Measurements from ENCODE around the gene OR51A4.

DNA sequence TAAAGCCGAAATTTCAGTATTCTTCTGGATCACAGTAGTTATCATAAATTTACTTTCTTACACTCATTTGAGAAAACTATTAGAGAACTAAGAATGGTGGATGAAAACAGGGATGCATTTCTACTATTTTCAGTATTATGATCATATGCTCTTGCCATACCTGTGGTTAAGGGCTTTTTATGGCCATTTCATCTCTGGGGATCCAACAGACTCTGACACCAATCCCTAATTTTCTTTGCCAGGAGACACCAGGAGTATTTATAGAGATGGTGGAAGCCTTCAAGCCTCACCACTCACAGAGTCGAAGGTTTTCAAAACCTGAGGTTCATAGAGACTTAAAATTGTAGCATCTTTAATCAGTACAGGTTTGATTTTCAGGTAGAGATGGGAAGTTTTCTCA, 47.1 kb upstream of the OR51A4 start, which contains the start of gene OR51L1:
- TF ChIP-seq, protein P1, sequence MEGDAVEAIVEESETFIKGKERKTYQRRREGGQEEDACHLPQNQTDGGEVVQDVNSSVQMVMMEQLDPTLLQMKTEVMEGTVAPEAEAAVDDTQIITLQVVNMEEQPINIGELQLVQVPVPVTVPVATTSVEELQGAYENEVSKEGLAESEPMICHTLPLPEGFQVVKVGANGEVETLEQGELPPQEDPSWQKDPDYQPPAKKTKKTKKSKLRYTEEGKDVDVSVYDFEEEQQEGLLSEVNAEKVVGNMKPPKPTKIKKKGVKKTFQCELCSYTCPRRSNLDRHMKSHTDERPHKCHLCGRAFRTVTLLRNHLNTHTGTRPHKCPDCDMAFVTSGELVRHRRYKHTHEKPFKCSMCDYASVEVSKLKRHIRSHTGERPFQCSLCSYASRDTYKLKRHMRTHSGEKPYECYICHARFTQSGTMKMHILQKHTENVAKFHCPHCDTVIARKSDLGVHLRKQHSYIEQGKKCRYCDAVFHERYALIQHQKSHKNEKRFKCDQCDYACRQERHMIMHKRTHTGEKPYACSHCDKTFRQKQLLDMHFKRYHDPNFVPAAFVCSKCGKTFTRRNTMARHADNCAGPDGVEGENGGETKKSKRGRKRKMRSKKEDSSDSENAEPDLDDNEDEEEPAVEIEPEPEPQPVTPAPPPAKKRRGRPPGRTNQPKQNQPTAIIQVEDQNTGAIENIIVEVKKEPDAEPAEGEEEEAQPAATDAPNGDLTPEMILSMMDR (IDR thresholded peaks at IDR 0.05): no peak
- no peak for TF ChIP-seq EZH2 (IDR thresholded peaks at IDR 0.05)
